Bronchus fibroblast of lung (primary cell): ENCODE data around the gene FZD8. TPM values are rescaled to one million over a fixed set of nuclear protein-coding genes. Genes with fewer than 3 reads are reported as not detected.

Experiments used
- total RNA-seq: library from RNA; depleted of rRNA; stranded (reverse); fragments of >200 nt; gene quantifications from 2 replicates; pipeline ENCODE4 v1.2.3, GENCODE V29; 2015

Gene FZD8
- total RNA-seq = 0.84 and 0.89 TPM in 2 replicates

DNA sequence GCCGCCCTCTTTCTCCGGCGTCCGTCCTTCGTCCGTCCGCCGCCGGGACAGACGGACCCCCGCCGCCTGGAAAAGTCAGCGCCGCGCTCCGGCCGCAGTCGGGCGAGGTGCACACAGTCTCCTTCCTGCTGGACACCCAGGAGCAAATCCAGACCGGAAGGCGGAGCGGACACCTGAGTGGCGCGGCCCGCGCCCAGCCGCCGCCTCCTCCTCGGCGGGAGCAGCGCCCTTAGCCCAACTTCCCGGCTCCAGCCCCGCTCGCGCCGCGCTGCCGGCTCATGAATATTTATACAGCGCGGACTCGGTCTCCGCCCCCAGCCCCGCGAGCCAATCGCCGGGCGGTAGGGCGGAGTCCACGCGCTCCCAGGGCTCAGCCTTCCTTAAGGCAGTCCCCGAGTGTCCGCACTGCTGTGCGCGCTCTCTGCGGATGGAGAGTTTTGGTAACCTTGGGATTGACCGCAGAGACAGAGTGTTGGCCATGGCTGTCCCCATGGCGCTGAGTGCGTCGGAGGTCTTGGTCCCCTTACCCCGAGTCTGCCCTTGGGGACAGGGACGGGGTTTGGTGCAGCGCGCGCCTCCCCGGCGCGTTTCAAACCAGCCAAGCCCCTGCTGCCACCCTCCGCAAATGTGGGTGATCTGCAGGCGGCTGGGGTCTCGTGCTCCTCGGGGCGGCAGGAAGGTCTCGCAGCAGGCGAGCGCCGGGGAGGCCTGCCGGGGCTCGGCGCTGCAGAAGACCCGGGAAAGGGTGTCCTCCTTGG, at the start of gene FZD8:
Gene FZD8 (minus strand): TSS at position 262 of the 758 bp plus-strand sequence. CDS start 867 bp downstream, outside the sequence.

DNA sequence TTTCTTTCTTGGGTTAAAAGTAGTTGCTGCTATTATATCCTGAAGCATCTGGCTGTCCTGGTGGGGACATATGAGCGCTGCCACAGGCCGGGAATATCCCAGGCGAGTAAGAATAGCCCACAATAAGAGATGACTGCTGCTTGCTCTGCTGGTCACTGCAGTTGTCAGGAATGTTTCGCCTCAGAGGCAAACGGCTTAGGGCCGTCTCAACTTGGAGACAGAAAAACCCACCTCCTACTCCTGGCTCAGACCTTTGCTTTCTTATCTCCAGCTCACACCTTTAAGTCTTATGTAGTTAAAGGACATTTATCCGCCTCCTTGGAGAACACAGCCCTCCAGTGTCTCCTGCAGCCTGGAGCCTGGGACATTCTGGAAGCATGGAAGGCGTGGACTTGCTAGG, 36.9 kb downstream of the FZD8 start, which contains the start of gene GJD4:
Gene GJD4 (plus strand): TSS at position 151 of the 400 bp plus-strand sequence. CDS start 227 bp downstream, at position 378.

Other genes with a start within 250 kb of the FZD8 start
- gene GJD4, start 37.0 kb downstream of the FZD8 start, total RNA-seq = not detected in 2 replicates